Measurements from ENCODE around the gene RRP9.

Gene RRP9

DNA sequence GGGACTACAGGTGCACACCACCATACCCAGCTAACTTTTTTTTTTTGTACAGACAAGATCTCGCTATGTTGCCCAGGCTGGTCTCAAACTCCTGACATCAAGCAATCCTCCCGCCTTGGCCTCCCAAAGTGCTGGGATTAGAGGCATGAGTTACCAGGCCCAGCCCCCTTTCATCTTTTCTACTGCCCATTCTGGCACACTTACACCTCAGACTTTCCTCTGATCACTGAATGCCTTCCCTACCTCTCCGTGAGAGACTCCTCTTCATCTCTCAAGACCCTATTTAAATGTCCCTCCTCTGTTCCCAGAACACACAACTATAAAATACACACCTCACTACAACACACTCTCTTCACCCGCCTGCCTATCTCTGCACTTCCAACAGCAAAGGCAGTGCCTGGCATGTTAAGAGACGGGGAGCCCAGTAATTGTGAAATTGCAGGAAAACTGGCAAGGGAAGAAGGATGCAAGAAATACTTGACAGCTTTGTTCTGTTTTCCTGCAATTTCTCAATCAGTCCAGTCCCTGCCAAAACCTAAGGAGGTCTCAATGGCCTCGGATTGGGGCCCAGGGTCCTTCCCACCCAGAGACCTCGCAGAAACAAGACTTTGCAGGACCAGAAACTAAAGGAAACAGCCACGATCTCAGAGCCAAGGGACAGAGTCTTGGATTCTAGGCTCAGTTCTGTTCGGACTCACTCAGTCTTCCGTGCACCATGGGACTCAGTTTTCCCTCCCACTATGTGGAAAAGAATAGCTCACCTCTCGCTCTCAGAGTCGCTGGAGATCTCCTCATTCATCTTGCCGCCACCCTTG, 849 bp downstream of the RRP9 start:
- peak overlapping the region; percentile 91 for H3K4me3 ChIP-seq (ENCODE audit: low read depth, low read length)
- TF ChIP-seq, protein P1, sequence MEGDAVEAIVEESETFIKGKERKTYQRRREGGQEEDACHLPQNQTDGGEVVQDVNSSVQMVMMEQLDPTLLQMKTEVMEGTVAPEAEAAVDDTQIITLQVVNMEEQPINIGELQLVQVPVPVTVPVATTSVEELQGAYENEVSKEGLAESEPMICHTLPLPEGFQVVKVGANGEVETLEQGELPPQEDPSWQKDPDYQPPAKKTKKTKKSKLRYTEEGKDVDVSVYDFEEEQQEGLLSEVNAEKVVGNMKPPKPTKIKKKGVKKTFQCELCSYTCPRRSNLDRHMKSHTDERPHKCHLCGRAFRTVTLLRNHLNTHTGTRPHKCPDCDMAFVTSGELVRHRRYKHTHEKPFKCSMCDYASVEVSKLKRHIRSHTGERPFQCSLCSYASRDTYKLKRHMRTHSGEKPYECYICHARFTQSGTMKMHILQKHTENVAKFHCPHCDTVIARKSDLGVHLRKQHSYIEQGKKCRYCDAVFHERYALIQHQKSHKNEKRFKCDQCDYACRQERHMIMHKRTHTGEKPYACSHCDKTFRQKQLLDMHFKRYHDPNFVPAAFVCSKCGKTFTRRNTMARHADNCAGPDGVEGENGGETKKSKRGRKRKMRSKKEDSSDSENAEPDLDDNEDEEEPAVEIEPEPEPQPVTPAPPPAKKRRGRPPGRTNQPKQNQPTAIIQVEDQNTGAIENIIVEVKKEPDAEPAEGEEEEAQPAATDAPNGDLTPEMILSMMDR (IDR thresholded peaks at IDR 0.05; ENCODE audit: low read depth, low read length), result no peak

GRCh38 chr3:51938780-51939425, 2.8 kb downstream of the RRP9 start:
- TF ChIP-seq, protein P1 (IDR thresholded peaks at IDR 0.05; ENCODE audit: low read depth, low read length), result no peak
- no peak overlapping the region for H3K4me3 ChIP-seq (ENCODE audit: low read depth, low read length)

DNA sequence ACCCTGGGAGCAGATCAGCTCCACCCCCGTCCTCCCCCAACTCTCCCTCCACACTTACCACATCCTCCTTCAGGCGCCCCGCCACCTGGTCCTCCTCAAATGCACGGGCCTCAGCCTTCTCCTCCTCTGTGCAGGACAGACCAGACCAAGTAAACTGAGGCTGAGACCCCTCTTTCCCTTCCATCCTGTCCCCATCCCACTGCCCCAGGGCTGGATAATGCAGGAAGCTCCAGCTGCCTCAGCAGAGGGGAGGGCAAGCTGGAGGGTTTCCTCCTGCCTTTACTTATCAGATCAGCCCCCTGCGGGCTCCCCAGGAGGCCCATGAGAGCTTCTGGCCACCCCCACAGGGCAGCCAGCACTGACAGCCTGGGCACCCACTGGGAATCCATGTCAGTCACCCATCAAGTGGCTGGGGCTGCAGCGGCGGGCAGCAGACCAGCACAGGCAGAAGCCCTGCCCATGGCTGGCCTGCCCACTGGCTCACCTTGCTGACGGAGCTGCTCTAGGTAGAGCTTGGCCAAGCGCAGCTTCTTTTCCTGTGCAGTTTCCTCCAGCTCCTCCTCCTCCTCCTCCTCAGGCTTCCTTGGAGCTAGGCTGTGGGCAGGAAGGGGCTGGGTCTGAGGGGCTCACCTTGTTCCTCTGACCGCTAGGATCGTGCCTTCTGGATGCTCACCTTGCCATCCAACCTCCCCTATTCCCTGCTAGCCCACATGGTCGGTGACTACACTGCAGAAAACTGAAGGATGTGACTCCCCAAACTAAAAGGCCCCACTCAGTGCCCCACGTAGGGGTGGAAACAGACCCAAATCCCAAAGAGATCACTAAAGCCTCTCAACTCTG, 3.9 kb downstream of the RRP9 start:
- TF ChIP-seq, protein P1 (IDR thresholded peaks at IDR 0.05; ENCODE audit: low read depth, low read length), result no peak
- no peak overlapping the region for H3K4me3 ChIP-seq (ENCODE audit: low read depth, low read length)

- H3K4me3 ChIP-seq (ENCODE audit: low read depth, low read length), result no peak overlapping the region
- TF ChIP-seq, protein P1 (IDR thresholded peaks at IDR 0.05; ENCODE audit: low read depth, low read length), result no peak
Measured at GRCh38 chr3:51937014-51937413, 4.7 kb downstream of the RRP9 start.

DNA sequence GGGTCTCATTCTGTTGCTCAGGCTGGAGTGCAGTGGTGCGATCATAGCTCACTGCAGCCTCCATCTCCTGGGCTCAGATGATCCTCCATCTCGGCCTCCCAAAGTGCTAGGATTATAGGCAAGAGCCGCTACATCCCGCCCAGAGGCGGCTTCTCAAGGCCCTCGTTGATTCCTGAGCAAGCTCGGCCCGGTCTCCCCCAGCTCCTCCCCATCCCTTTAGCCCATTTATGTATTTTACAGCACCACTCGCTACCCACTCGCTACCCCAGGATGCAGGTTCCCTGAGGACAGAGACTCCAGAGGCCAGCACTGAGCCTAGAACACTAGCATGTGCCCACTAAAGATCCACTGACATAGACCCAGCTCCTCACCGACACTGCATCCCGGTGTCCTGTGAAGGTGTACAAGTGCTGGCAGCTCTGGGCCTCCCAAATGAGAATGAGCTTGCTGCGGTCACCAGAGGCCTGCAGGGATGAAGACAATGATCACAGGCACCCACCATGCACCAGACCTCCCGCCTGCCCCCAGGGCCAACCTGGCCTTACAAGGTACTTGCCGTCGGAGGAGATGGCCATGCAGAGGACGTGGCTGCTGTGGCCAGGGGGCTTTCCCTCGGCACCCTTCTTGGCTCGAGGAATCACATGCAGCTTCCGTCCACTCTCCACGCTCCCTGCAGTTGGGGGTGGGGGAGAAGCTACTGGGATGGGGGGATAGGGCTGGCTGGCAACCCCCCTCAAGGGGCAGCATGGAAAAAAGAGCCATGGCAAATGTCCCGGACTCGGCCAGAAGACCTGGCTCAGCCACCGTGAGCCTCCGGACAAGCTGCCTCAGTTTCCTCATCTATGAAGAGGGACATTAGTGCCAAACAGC, 5.6 kb downstream of the RRP9 start:
- no peak overlapping the region for H3K4me3 ChIP-seq (ENCODE audit: low read depth, low read length)
- TF ChIP-seq, protein P1 (IDR thresholded peaks at IDR 0.05; ENCODE audit: low read depth, low read length), result no peak

GRCh38 chr3:51934991-51935885, 6.5 kb downstream of the RRP9 start:
- TF ChIP-seq, protein P1 (IDR thresholded peaks at IDR 0.05; ENCODE audit: low read depth, low read length), result no peak
- no peak overlapping the region for H3K4me3 ChIP-seq (ENCODE audit: low read depth, low read length)
